HepG2 (cell line): ENCODE results near the gene PRR30. TPM values are rescaled to one million over a fixed set of nuclear protein-coding genes. Genes with fewer than 3 reads are reported as not detected.

Experiments used
- BORCS8-MEF2B ChIP-seq: sonication (generic); formaldehyde crosslinking; IDR thresholded peaks from 2 replicates; pipeline ENCODE4 v1.8.0; 2022; ENCODE audit warnings: mild to moderate bottlenecking, missing genetic modification reagents
- MAFK ChIP-seq, 2 experiments: IDR thresholded peaks in 1 of 2; conservative IDR thresholded peaks in 1 of 2; 2 replicates each; pipeline ENCODE4 v1.6.1; 2011; ENCODE audit warnings: improper control_type of control experiment in 2 of 2, low read length in 2 of 2
- SCMH1 ChIP-seq: sonication (generic); formaldehyde crosslinking; IDR thresholded peaks from 2 replicates; pipeline ENCODE4 v1.9.0; 2021; ENCODE audit warnings: missing genetic modification reagents, mild to moderate bottlenecking, borderline replicate concordance
- SMYD3 ChIP-seq: sonication (generic); formaldehyde crosslinking; IDR thresholded peaks from 2 replicates; pipeline ENCODE4 v1.8.1; 2023; ENCODE audit warnings: mild to moderate bottlenecking, missing genetic modification reagents
- ZNF230 ChIP-seq: sonication (generic); formaldehyde crosslinking; IDR thresholded peaks from 2 replicates; pipeline ENCODE4 v1.4.0; 2020; ENCODE audit warnings: mild to moderate bottlenecking, missing genetic modification reagents
- ZNF280D ChIP-seq: sonication (generic); formaldehyde crosslinking; IDR thresholded peaks from 2 replicates; pipeline ENCODE4 v1.5.1; 2020; ENCODE audit warnings: mild to moderate bottlenecking, missing genetic modification reagents
- ZNF781 ChIP-seq: sonication (generic); formaldehyde crosslinking; IDR thresholded peaks from 2 replicates; pipeline ENCODE4 v1.5.1; 2020; ENCODE audit warnings: borderline replicate concordance, mild to moderate bottlenecking, missing genetic modification reagents; ENCODE audit errors: not compliant biosample characterization
- ZNF816 ChIP-seq: sonication (generic); formaldehyde crosslinking; IDR thresholded peaks from 2 replicates; pipeline ENCODE4 v1.8.0; 2022; ENCODE audit warnings: missing genetic modification reagents, mild to moderate bottlenecking, borderline replicate concordance
- ZSCAN30 ChIP-seq: sonication (generic); formaldehyde crosslinking; IDR thresholded peaks from 2 replicates; pipeline ENCODE4 v1.5.0; 2020; ENCODE audit warnings: mild to moderate bottlenecking, missing genetic modification reagents
- polyA plus RNA-seq, 8 experiments: library from polyadenylated mRNA; depleted of rRNA in 3 of 8; stranded (reverse) in 7 of 8; unstranded in 1 of 8; fragments of >200 nt; fragmentation: Illumina TruSeq in 4 of 8; extraction: Trizol in 4 of 8; gene quantifications; 2 replicates each; pipeline versions ENCODE4 v1.2.1 to v1.2.3, GENCODE V29; 2011 to 2016; ENCODE audit warnings: low read depth in 4 of 8, missing spikeins in 1 of 8, mixed read lengths in 1 of 8; ENCODE audit not compliant: insufficient read depth in 1 of 8
- total RNA-seq, 5 experiments: library from RNA; depleted of rRNA; stranded (reverse); fragments of >200 nt; fragmentation: Illumina TruSeq; extraction: Trizol; gene quantifications; 2 replicates each; pipeline ENCODE4 v1.2.3, GENCODE V29; 2016; ENCODE audit warnings: low read depth in 1 of 5
- TF ChIP-seq, protein P1 (sequence below): sonication (generic); formaldehyde crosslinking; IDR thresholded peaks from 2 replicates; pipeline ENCODE4 v1.4.0; 2020; ENCODE audit warnings: mild to moderate bottlenecking, missing genetic modification reagents
- TF ChIP-seq, protein P2 (sequence below): sonication (generic); formaldehyde crosslinking; IDR thresholded peaks from 2 replicates; pipeline ENCODE4; 2020; ENCODE audit warnings: missing genetic modification reagents, mild to moderate bottlenecking, borderline replicate concordance

The PRR30 gene
- total and polyA plus RNA-seq, 2 of the 13 experiments (the other 11 are each of a cell fraction or from before 2014, with no cell fraction given), result not detected

GRCh38 chr2:27089111-27089954, 49.9 kb downstream of the PRR30 start (continued):
- TF ChIP-seq, protein P1, sequence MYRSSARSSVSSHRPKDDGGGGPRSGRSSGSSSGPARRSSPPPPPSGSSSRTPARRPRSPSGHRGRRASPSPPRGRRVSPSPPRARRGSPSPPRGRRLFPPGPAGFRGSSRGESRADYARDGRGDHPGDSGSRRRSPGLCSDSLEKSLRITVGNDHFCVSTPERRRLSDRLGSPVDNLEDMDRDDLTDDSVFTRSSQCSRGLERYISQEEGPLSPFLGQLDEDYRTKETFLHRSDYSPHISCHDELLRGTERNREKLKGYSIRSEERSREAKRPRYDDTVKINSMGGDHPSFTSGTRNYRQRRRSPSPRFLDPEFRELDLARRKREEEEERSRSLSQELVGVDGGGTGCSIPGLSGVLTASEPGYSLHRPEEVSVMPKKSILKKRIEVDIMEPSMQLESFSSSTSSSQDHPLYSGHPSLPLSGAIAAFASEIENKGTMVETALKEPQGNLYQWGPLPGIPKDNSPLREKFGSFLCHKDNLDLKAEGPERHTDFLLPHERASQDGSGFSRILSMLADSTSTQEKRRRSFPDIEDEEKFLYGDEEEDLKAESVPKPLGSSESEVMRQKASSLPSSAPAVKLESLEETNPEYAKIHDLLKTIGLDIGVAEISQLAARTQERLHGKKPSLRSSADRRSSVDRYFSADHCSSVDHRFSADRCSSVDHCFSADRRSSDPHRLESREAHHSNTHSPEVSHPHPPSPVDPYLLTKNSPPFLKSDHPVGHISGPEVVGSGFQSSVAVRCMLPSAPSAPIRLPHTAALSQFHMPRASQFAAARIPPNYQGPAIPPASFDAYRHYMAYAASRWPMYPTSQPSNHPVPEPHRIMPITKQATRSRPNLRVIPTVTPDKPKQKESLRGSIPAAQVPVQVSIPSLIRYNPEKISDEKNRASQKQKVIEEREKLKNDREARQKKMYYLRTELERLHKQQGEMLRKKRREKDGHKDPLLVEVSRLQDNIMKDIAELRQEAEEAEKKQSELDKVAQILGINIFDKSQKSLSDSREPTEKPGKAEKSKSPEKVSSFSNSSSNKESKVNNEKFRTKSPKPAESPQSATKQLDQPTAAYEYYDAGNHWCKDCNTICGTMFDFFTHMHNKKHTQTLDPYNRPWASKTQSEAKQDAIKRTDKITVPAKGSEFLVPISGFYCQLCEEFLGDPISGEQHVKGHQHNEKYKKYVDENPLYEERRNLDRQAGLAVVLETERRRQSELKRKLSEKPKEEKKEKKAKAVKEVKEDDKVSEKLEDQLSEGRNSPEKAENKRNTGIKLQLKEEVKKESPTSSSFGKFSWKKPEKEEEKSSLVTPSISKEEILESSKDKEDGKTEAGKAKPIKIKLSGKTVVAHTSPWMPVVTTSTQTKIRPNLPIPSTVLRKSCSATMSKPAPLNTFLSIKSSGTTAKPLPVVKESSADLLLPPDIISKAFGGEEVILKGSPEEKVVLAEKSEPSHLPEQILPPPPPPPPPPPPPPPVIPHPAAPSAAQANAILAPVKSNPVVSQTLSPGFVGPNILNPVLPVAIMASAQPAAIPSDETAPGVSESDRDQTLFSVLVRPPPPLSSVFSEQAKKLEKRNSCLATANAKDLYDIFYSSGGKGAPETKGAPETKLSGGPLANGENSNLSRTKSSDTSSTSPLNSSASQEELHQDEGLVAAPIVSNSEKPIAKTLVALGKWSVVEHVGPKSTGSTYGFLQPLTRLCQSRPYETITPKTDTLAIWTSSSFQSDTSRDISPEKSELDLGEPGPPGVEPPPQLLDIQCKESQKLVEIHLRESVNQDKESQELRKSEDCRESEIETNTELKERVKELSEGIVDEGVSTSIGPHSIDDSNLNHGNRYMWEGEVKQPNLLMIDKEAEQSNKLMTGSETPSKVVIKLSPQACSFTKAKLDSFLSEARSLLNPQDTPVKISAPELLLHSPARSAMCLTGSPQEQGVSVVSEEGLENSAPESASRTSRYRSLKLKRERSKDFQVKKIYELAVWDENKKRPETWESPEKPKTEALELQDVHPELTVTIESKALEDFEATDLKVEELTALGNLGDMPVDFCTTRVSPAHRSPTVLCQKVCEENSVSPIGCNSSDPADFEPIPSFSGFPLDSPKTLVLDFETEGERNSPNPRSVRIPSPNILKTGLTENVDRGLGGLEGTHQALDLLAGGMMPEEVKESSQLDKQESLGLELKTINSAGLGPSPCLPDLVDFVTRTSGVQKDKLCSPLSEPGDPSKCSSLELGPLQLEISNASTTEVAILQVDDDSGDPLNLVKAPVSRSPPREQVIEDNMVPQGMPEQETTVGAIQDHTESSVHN (CRISPR knock-in tag), result 0 out of 2 replicates have a peak, but pooled peaks have one; percentile 39
- TF ChIP-seq ZSCAN30 (CRISPR knock-in tag) (no peak), MAFK (conservative IDR thresholded peaks at IDR 0.05 in 1 of 2, IDR thresholded peaks at IDR 0.05 in 1 of 2; ENCODE audit: low read length in 2 of 2) (no peak), SCMH1 (no peak), ZNF781 (no peak), ZNF230 (CRISPR knock-in tag) (no peak), ZNF816 (CRISPR knock-in tag) (0 out of 2 replicates have a peak, but pooled peaks have one; percentile 62), SMYD3 (CRISPR knock-in tag) (no peak), ZNF280D (CRISPR knock-in tag) (0 out of 2 replicates have a peak, but pooled peaks have one; percentile 42), BORCS8-MEF2B (0 out of 2 replicates have a peak, but pooled peaks have one; percentile 40)
- TF ChIP-seq, protein P2, sequence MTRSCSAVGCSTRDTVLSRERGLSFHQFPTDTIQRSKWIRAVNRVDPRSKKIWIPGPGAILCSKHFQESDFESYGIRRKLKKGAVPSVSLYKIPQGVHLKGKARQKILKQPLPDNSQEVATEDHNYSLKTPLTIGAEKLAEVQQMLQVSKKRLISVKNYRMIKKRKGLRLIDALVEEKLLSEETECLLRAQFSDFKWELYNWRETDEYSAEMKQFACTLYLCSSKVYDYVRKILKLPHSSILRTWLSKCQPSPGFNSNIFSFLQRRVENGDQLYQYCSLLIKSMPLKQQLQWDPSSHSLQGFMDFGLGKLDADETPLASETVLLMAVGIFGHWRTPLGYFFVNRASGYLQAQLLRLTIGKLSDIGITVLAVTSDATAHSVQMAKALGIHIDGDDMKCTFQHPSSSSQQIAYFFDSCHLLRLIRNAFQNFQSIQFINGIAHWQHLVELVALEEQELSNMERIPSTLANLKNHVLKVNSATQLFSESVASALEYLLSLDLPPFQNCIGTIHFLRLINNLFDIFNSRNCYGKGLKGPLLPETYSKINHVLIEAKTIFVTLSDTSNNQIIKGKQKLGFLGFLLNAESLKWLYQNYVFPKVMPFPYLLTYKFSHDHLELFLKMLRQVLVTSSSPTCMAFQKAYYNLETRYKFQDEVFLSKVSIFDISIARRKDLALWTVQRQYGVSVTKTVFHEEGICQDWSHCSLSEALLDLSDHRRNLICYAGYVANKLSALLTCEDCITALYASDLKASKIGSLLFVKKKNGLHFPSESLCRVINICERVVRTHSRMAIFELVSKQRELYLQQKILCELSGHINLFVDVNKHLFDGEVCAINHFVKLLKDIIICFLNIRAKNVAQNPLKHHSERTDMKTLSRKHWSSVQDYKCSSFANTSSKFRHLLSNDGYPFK (CRISPR knock-in tag), result no peak
